KMS-11 (cell line): Measurements from ENCODE around the gene FAM3C.
"Not testable (repeated sequence)": the region's sequence is repeated elsewhere in the genome, so short reads cannot be mapped to it uniquely, and the experiment has no call there.

Experiments
- H2AFZ ChIP-seq: fragments of 200-600 bp; sonication (generic); 2 replicates; pipeline ENCODE4 v1.6.1; 2016; ENCODE audit warnings: antibody characterized with exemption, mixed run types, low read depth
- H3K27ac ChIP-seq: fragments of 200-600 bp; sonication (generic); 2 replicates; pipeline ENCODE4 v1.6.1; 2016; ENCODE audit warnings: mild to moderate bottlenecking, mixed run types
- H3K27me3 ChIP-seq: fragments of 200-600 bp; sonication (generic); 2 replicates; pipeline ENCODE4 v1.6.1; 2017; ENCODE audit warnings: mild to moderate bottlenecking, low read depth, mixed run types, moderate library complexity; ENCODE audit not compliant: insufficient read depth
- H3K36me3 ChIP-seq: fragments of 200-600 bp; sonication (generic); 2 replicates; pipeline ENCODE4 v1.6.1; 2017; ENCODE audit warnings: mild to moderate bottlenecking, mixed run types; ENCODE audit not compliant: insufficient read depth
- H3K4me1 ChIP-seq: fragments of 200-600 bp; sonication (generic); 2 replicates; pipeline ENCODE4 v1.6.1; 2016; ENCODE audit warnings: mild to moderate bottlenecking, low read depth, mixed run types; ENCODE audit not compliant: poor library complexity, severe bottlenecking
- H3K4me2 ChIP-seq: fragments of 200-600 bp; sonication (generic); 2 replicates; pipeline ENCODE4 v1.7.0; 2016; ENCODE audit warnings: mild to moderate bottlenecking, mixed run types
- H3K4me3 ChIP-seq: fragments of 200-600 bp; sonication (generic); IDR thresholded peaks from 2 replicates; pipeline ENCODE4 v1.6.1; 2017; ENCODE audit warnings: low read depth, low read length, mixed read lengths; ENCODE audit not compliant: insufficient read depth
- H3K79me2 ChIP-seq: fragments of 200-600 bp; sonication (generic); 2 replicates; pipeline ENCODE4 v1.6.1; 2016; ENCODE audit warnings: low read depth, mixed run types; ENCODE audit not compliant: insufficient read depth
- H3K9ac ChIP-seq: fragments of 200-600 bp; sonication (generic); 2 replicates; pipeline ENCODE4 v1.6.1; 2016; ENCODE audit warnings: mild to moderate bottlenecking, mixed run types
- H4K20me1 ChIP-seq: fragments of 200-600 bp; sonication (generic); 2 replicates; pipeline ENCODE4 v1.6.1; 2016; ENCODE audit warnings: mild to moderate bottlenecking, mixed run types; ENCODE audit not compliant: insufficient read depth
- CTCF ChIP-seq: fragments of 200-600 bp; sonication (generic); conservative IDR thresholded peaks from 2 replicates; pipeline ENCODE4 v1.6.1; 2017; ENCODE audit warnings: low read depth, mild to moderate bottlenecking, antibody characterized with exemption, low read length, moderate library complexity, mixed read lengths

Gene FAM3C

GRCh38 chr7:121323515-121324302 is 72.4 kb downstream of the FAM3C start:
- Histone ChIP-seq H3K27ac (no peak overlapping the region), H3K36me3 (no peaks in the 10 kb centered on the region), H2AFZ (no peak overlapping the region), H3K79me2 (no peaks in the 10 kb centered on the region), H4K20me1 (no peaks in the 10 kb centered on the region), H3K4me1 (no peaks in the 10 kb centered on the region), H3K9ac (no peak overlapping the region), H3K27me3 (no peaks in the 10 kb centered on the region), H3K4me3 (no peak overlapping the region), H3K4me2 (no peak overlapping the region)
- no peak for TF ChIP-seq CTCF

GRCh38 chr7:121322460-121322859 is 73.6 kb downstream of the FAM3C start:
- no peak overlapping the region for H3K4me2 ChIP-seq
- no peaks in the 10 kb centered on the region for H4K20me1 ChIP-seq

GRCh38 chr7:121315170-121315569 is 80.9 kb downstream of the FAM3C start:
- not testable (repeated sequence) for H3K4me3 ChIP-seq, H3K79me2 ChIP-seq, H3K36me3 ChIP-seq, H3K9ac ChIP-seq, H2AFZ ChIP-seq, H3K27me3 ChIP-seq, H4K20me1 ChIP-seq
- H3K4me2 ChIP-seq: peak overlapping the region; percentile 67
- peak overlapping the region; percentile 84; the same call in 1 of the 2 replicates for H3K27ac ChIP-seq
- H3K4me1 ChIP-seq: peaks cover 43% of the 10 kb centered on the region

More at GRCh38 chr7:121322460-121322859, 73.6 kb downstream of the FAM3C start:
- Histone ChIP-seq H3K27ac (no peak overlapping the region), H2AFZ (no peak overlapping the region), H3K9ac (no peak overlapping the region), H3K4me3 (no peak overlapping the region), H3K36me3 (no peaks in the 10 kb centered on the region), H3K27me3 (no peaks in the 10 kb centered on the region), H3K79me2 (no peaks in the 10 kb centered on the region), H3K4me1 (no peaks in the 10 kb centered on the region)
- TF ChIP-seq CTCF: no peak

GRCh38 chr7:121313793-121314676 is 82.1 kb downstream of the FAM3C start:
- TF ChIP-seq CTCF: 0 out of 2 replicates have a peak, but pooled peaks have one; percentile 15
- Histone ChIP-seq H3K4me2 (peak overlapping the region; percentile 67), H3K4me3 (peak overlapping the region; percentile 73), H3K27ac (peak overlapping the region; percentile 84), H3K36me3 (no peaks in the 10 kb centered on the region), H3K9ac (peak overlapping the region; percentile 66), H3K79me2 (no peaks in the 10 kb centered on the region), H4K20me1 (no peaks in the 10 kb centered on the region), H3K4me1 (peaks cover 43% of the 10 kb centered on the region), H3K27me3 (no peaks in the 10 kb centered on the region), H2AFZ (peak overlapping the region; percentile 73)
